ENCODE results near the gene KLF11. TPM values are rescaled to one million over a fixed set of nuclear protein-coding genes. Genes with fewer than 3 reads are reported as not detected.

KLF11 gene
- total RNA-seq, 2 donors from 2014 or later: 1.1 to 7.5 TPM

GRCh38 chr2:10097352-10098148 lies 54.2 kb downstream of the KLF11 start:
- H3K9me3 Mint-ChIP-seq: peaks cover under 1 to 2% of the 10 kb centered on the region in 2 donors
- peak; percentile 71 to 84 for ATAC-seq
- peak in 1 of 2 donors; percentile 37 for DNase-seq (ENCODE audit: low spot score in 2 of 2)
- H3K36me3 Mint-ChIP-seq: peaks cover 3% of the 10 kb centered on the region in 2 donors
- H3K27ac Mint-ChIP-seq: no peak overlapping the region

GRCh38 chr2:10101491-10101890 lies 58.1 kb downstream of the KLF11 start:
- H3K9me3 Mint-ChIP-seq: no peaks in the 10 kb centered on the region
- H3K27ac Mint-ChIP-seq: peak overlapping the region in 1 of 2 donors; percentile 88
- ATAC-seq (no peak), DNase-seq (ENCODE audit: low spot score in 2 of 2) (no peak)
- H3K36me3 Mint-ChIP-seq: peaks cover 2% of the 10 kb centered on the region in 2 donors

DNA sequence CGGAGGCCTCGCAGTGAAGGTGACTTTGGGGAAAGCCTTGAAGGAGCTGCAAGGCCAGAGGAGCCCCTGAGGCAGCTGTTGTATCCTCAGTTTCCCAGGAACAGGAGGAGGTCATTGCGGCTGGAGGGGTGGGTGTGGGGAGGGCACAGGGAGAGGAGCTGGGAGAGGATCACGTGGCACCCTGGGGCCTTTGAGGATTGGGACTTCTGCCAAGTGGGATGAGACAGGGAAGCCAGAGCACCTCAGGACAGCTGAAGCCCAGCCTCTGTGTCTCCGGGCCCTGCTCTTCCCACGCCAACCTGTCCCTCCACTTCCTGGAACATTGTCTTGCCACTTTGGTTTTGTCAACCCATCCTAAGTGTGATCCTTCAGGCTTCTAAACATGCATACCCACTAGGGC lies 59.8 kb downstream of the KLF11 start:
- peaks cover 9 to 10% of the 10 kb centered on the region in 2 donors for H3K36me3 Mint-ChIP-seq
- no peak overlapping the region for H3K27ac Mint-ChIP-seq
- DNase-seq (ENCODE audit: low spot score in 2 of 2): no peak
- H3K9me3 Mint-ChIP-seq: peaks cover 0 to 6% of the 10 kb centered on the region in 2 donors
- ATAC-seq: no peak

Other genes starting within 250 kb of the KLF11 start
- 10 to 100 TPM; 22.7 to 28.8 TPM for gene TAF1B, start 200.1 kb upstream of the KLF11 start, total RNA-seq
- gene GRHL1, start 91.9 kb upstream of the KLF11 start, total RNA-seq: under 1 TPM; 0.59 to 0.88 TPM
- not detected for gene CYS1, start 36.9 kb downstream of the KLF11 start, total RNA-seq
- 100 to 1,000 TPM; 413 to 682 TPM for gene RRM2, start 79.2 kb downstream of the KLF11 start, total RNA-seq